ENCODE measurements around the gene LDLRAD3.

GRCh38 chr11:36214480-36214879, 270.6 kb downstream of the LDLRAD3 start:
- TF ChIP-seq GATA3 (IDR thresholded peaks at IDR 0.05; ENCODE audit: low read depth, low read length) (no peak), GATA2 (IDR thresholded peaks at IDR 0.05; ENCODE audit: low read depth, low read length) (no peak)

Data from SH-SY5Y (cell line).